Thyroid gland (tissue), 4 donors: ENCODE results near the gene NT5C2. TPM values are rescaled to one million over a fixed set of nuclear protein-coding genes. Genes with fewer than 3 reads are reported as not detected.

ENCODE experiments used
- DNase-seq, 2 donors: peaks; one replicate each; pipeline ENCODE4 v3.0.0-alpha.2; 2019
- H3K27ac ChIP-seq, 3 donors: fragments of 200-600 bp; sonication (generic); 1 replicate in 2 of 3; 2 replicates in 1 of 3; pipeline ENCODE4 v1.5.1; 2016 to 2019; ENCODE audit warnings: mild to moderate bottlenecking in 1 of 3, moderate library complexity in 1 of 3
- H3K27me3 ChIP-seq: fragments of 200-600 bp; sonication (generic); one replicate; pipeline ENCODE4 v1.5.1; 2019
- H3K36me3 ChIP-seq, 2 donors: fragments of 200-600 bp; sonication (generic); one replicate each; pipeline ENCODE4 v1.5.1; 2016 to 2019
- H3K4me1 ChIP-seq, 2 donors: fragments of 200-600 bp; sonication (generic); one replicate each; pipeline ENCODE4 v1.5.1; 2017 to 2019
- H3K4me3 ChIP-seq, 3 donors: fragments of 200-600 bp; sonication (generic); replicated peaks in 1 of 3; 1 replicate in 2 of 3; 2 replicates in 1 of 3; pipeline ENCODE4 v1.5.1; 2016; ENCODE audit warnings: mild to moderate bottlenecking in 1 of 3
- H3K9me3 ChIP-seq: fragments of 200-600 bp; sonication (generic); one replicate; pipeline ENCODE4 v1.5.1; 2017
- CTCF ChIP-seq, 6 experiments: fragments of 200-600 bp in 3 of 6; fragments of 450-650 bp in 3 of 6; sonication (generic) in 3 of 6; IDR thresholded peaks; one replicate each; pipeline ENCODE4 v1.5.1; 2016 to 2019; ENCODE audit warnings: antibody characterized with exemption in 6 of 6, mild to moderate bottlenecking in 2 of 6, inconsistent platforms in 1 of 6, moderate library complexity in 1 of 6
- POLR2A ChIP-seq, 2 donors: fragments of 450-650 bp; IDR thresholded peaks; one replicate each; pipeline ENCODE4 v1.6.1; 2017; ENCODE audit warnings: antibody characterized with exemption in 2 of 2, mild to moderate bottlenecking in 2 of 2, moderate library complexity in 1 of 2
- WGBS, 2 donors: methylation state at CpG; one replicate each; pipeline ENCODE4 v1.1.5; 2017; 5-methylcytosine and 5-hydroxymethylcytosine counted together
- intact Hi-C: fragments of 100-400 bp; cut with DNase I; formaldehyde crosslinking; loops from one replicate; pipeline ENCODE4 v1.15.1; 2023
- total RNA-seq, 4 donors: library from RNA; depleted of rRNA; stranded (reverse); fragments of >200 nt; gene quantifications; one replicate each; pipeline ENCODE4 v1.2.3, GENCODE V29; 2016

Gene NT5C2
- total RNA-seq, 4 donors from 2014 or later = 194 to 238 (median 214) TPM

DNA sequence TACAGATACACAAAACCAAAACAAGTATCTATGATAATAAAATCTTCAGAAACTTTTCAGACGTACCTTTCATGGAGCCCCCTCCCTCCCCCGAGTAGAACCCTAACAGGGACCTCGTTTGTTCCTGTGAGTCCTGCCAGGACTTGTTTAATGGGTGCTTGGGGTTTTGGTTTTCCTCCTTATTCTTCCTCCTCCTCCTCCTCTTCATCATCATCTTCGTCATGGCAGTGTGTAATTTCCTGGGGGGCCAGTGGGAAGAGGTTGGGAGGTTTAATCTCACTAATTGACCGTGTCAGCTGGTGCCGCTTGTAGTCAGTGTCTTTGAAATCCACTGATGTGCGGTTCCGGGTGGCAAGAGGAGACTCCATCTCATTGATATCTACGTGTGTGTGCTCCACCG is 103.6 kb downstream of the NT5C2 start:
- no peak for DNase-seq
- 94 to 95% methylated on average over 10 of the region's 10 CpGs for WGBS, 2 donors
- no peaks in the 10 kb centered on the region for H3K9me3 ChIP-seq
- H3K27ac ChIP-seq = no peak overlapping the region
- H3K27me3 ChIP-seq = no peaks in the 10 kb centered on the region
- TF ChIP-seq POLR2A (IDR thresholded peaks at IDR 0.05) = no peak
- no peak for TF ChIP-seq CTCF (IDR thresholded peaks at IDR 0.05)
- H3K36me3 ChIP-seq = peaks cover 71 to 94% of the 10 kb centered on the region in 2 donors
- H3K4me3 ChIP-seq = no peak overlapping the region
- intact Hi-C loops = no loop called here
- H3K4me1 ChIP-seq = no peaks in the 10 kb centered on the region

DNA sequence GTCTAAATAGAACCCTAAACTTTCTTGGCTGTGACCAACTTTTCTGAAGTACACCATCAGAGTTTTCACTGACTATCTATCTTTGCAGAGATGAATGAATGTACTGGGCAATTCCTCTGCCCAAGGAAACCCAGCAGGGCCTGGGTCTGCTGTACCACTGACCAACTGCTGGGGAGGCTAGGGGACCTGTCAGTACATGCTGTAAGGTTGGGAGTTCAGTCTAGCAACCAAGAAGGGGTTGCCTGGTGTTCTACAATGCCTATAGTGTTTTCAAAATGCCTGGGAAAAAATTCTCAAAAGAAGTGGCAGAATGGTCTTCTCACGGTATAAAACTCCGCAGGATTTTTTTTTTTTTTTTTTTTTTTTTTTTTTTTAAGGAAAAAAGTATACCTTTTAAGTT is 106.3 kb downstream of the NT5C2 start:
- peaks cover 44 to 67% of the 10 kb centered on the region in 2 donors for H3K36me3 ChIP-seq
- no peak for DNase-seq
- no peak overlapping the region for H3K4me3 ChIP-seq
- peak overlapping the region in 1 of 3 donors; percentile 14 for H3K27ac ChIP-seq
- no peaks in the 10 kb centered on the region for H3K4me1 ChIP-seq
- no peaks in the 10 kb centered on the region for H3K9me3 ChIP-seq
- H3K27me3 ChIP-seq = no peaks in the 10 kb centered on the region
- 67 to 79% methylated on average over 2 of the region's 2 CpGs for WGBS, 2 donors
- TF ChIP-seq POLR2A (IDR thresholded peaks at IDR 0.05) = no peak
- TF ChIP-seq CTCF (IDR thresholded peaks at IDR 0.05) = no peak
- intact Hi-C loops = no loop called here

GRCh38 chr10:103086261-103086660 is 106.8 kb downstream of the NT5C2 start:
- TF ChIP-seq POLR2A (IDR thresholded peaks at IDR 0.05) = no peak
- TF ChIP-seq CTCF (IDR thresholded peaks at IDR 0.05) = no peak
- intact Hi-C loops = no loop called here
- peaks cover 39 to 62% of the 10 kb centered on the region in 2 donors for H3K36me3 ChIP-seq
- peak overlapping the region in 1 of 3 donors; percentile 14 for H3K27ac ChIP-seq
- no peaks in the 10 kb centered on the region for H3K9me3 ChIP-seq
- no peak for DNase-seq
- no peaks in the 10 kb centered on the region for H3K4me1 ChIP-seq
- no peaks in the 10 kb centered on the region for H3K27me3 ChIP-seq
- 91 to 94% methylated on average over 2 of the region's 2 CpGs for WGBS, 2 donors
- H3K4me3 ChIP-seq = no peak overlapping the region

GRCh38 chr10:103083977-103084320 is 109.1 kb downstream of the NT5C2 start:
- DNase-seq = no peak
- Histone ChIP-seq H3K4me1 (no peaks in the 10 kb centered on the region), H3K4me3 (no peak overlapping the region), H3K27ac (no peak overlapping the region), H3K36me3 (peaks cover 16 to 39% of the 10 kb centered on the region in 2 donors), H3K27me3 (no peaks in the 10 kb centered on the region), H3K9me3 (no peaks in the 10 kb centered on the region)
- TF ChIP-seq CTCF (IDR thresholded peaks at IDR 0.05) (no peak), POLR2A (IDR thresholded peaks at IDR 0.05) (no peak)
- intact Hi-C loops = no loop called here
- WGBS, 2 donors = 72 to 76% methylated on average over 5 of the region's 5 CpGs

DNA sequence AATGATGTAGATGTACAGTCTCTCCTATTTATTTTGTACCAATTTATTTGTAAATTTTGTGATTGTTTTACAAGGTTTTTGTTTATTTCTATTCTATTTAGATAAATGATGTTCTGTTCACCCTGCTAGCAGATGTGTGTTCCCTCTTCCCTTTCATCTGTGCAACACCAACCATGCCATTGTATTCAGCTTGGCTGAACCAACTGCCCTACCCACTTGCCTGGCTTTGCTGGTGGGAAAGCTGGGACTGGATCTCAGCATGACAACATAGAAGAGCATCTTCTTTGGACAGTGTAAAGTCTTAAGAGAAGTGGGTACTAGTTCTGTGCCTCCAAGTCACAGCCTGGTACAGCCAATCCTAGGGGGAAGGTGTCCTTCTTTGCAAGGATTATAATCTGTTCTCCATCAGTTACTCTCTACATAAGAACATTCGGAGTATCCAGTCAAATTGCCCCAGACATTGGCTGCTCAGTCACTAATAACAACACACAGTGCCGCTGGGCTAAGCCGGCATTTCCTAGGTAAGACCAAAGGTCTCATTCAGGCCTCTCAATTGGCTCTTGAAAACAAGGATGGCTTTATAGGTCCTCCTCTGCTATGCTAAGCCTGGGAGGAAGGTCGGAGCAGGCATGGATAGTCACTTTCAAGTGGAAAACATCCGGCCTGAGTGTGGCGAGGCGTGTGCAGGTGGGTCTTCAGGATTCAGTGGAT is 109.7 kb downstream of the NT5C2 start:
- H3K4me3 ChIP-seq = no peak overlapping the region
- H3K9me3 ChIP-seq = no peaks in the 10 kb centered on the region
- H3K4me1 ChIP-seq = no peaks in the 10 kb centered on the region
- intact Hi-C loops = no loop called here
- peaks cover 10 to 33% of the 10 kb centered on the region in 2 donors for H3K36me3 ChIP-seq
- no peaks in the 10 kb centered on the region for H3K27me3 ChIP-seq
- WGBS, 2 donors = 74 to 80% methylated on average over 7 of the region's 7 CpGs
- no peak for DNase-seq
- H3K27ac ChIP-seq = no peak overlapping the region
- no peak for TF ChIP-seq CTCF (IDR thresholded peaks at IDR 0.05)
- no peak for TF ChIP-seq POLR2A (IDR thresholded peaks at IDR 0.05)
